CD4-positive, alpha-beta T cell (primary cell): Measurements from ENCODE around the gene BMAL2. TPM values are rescaled to one million over a fixed set of nuclear protein-coding genes. Genes with fewer than 3 reads are reported as not detected.

Source experiments
- ATAC-seq: fragments of 200-7000 bp; cut with Tn5 transposase; one replicate; pipeline ENCODE4 v1.10.0; 2022; ENCODE audit warnings: mild to moderate bottlenecking; ENCODE audit not compliant: poor library complexity
- CTCF ChIA-PET: fragments of 350-600 bp; sonication (Branson Sonifier 250); formaldehyde crosslinking; loops from one replicate; lab custom pipeline; 2021; ENCODE audit warnings: antibody characterized with exemption, inconsistent platforms; lab: Charles Lee
- POLR2A ChIA-PET: fragments of 350-600 bp; sonication (Branson Sonifier 250); formaldehyde crosslinking; loops from one replicate; lab custom pipeline; 2021; ENCODE audit warnings: antibody characterized with exemption, inconsistent platforms; lab: Charles Lee
- DNase-seq, 14 experiments: peaks; one replicate each; pipeline ENCODE4 v3.0.0-alpha.2; 2013 to 2020; ENCODE audit warnings: mixed read lengths in 2 of 14
- H3K27ac ChIP-seq, 2 donors: one replicate each; pipeline versions ENCODE4 v1.5.1 to v1.7.0; 2013; ENCODE audit warnings: low read length in 2 of 2, low read depth in 1 of 2, mild to moderate bottlenecking in 1 of 2
- H3K27me3 ChIP-seq, 2 experiments: 1 replicate in 1 of 2; 2 replicates in 1 of 2; pipeline versions ENCODE4 v1.6.1 to v1.7.0; 2013; ENCODE audit warnings: low read length in 2 of 2, control low read depth in 1 of 2, mild to moderate bottlenecking in 1 of 2, moderate library complexity in 1 of 2; ENCODE audit not compliant: insufficient read depth in 2 of 2, control insufficient read depth in 1 of 2
- H3K36me3 ChIP-seq: one replicate; pipeline ENCODE4 v1.6.1; 2013; ENCODE audit warnings: low read length, control low read depth; ENCODE audit not compliant: insufficient read depth
- H3K4me1 ChIP-seq: one replicate; pipeline ENCODE4 v1.6.1; 2013; ENCODE audit warnings: low read length, control low read depth; ENCODE audit not compliant: insufficient read depth
- H3K4me3 ChIP-seq: one replicate; pipeline ENCODE4 v1.5.1; 2013; ENCODE audit warnings: mild to moderate bottlenecking, low read length, moderate library complexity
- H3K9me3 ChIP-seq, 2 experiments: 1 replicate in 1 of 2; 2 replicates in 1 of 2; pipeline versions ENCODE4 v1.6.1 to v1.7.0; 2013; ENCODE audit warnings: low read length in 2 of 2, mild to moderate bottlenecking in 2 of 2, control low read depth in 1 of 2, moderate library complexity in 1 of 2; ENCODE audit not compliant: control insufficient read depth in 1 of 2, insufficient read depth in 1 of 2
- H3K27ac Mint-ChIP-seq: one replicate; pipeline ENCODE4 v1.8.0; 2020; ENCODE audit warnings: mixed read lengths
- H3K27me3 Mint-ChIP-seq: one replicate; pipeline ENCODE4 v1.8.0; 2021; ENCODE audit warnings: mixed read lengths
- H3K36me3 Mint-ChIP-seq: one replicate; pipeline ENCODE4 v1.8.0; 2021; ENCODE audit warnings: low read depth, mixed read lengths
- H3K4me1 Mint-ChIP-seq: one replicate; pipeline ENCODE4 v1.8.0; 2021; ENCODE audit warnings: low read depth, mixed read lengths
- H3K4me3 Mint-ChIP-seq: one replicate; pipeline ENCODE4 v1.8.0; 2020; ENCODE audit warnings: mild to moderate bottlenecking, mixed read lengths
- H3K9me3 Mint-ChIP-seq: one replicate; pipeline ENCODE4 v1.8.0; 2020; ENCODE audit warnings: mixed read lengths
- intact Hi-C, 2 experiments: fragments of 100-400 bp; cut with DNase I in 1 of 2; cut with micrococcal nuclease in 1 of 2; formaldehyde crosslinking; loops; one replicate each; pipeline versions ENCODE4 v1.15.1 to v1.9.0; 2023 to 2025; cut with DNase I, micrococcal nuclease
- total RNA-seq, 174 experiments: library from RNA in 2 of 174; stranded (reverse) in 2 of 174; gene quantifications; one replicate each; pipeline ENCODE4 v1.2.3 and lab custom pipeline; 2021 to 2026
- TF ChIP-seq, protein P1 (sequence below): fragments of 200-600 bp; IDR thresholded peaks from one replicate; pipeline ENCODE4 v1.8.0; 2022; ENCODE audit warnings: antibody characterized with exemption, mild to moderate bottlenecking

BMAL2 gene
- total RNA-seq, 2 experiments from 2014 or later: 0.16 to 0.17 TPM

DNA sequence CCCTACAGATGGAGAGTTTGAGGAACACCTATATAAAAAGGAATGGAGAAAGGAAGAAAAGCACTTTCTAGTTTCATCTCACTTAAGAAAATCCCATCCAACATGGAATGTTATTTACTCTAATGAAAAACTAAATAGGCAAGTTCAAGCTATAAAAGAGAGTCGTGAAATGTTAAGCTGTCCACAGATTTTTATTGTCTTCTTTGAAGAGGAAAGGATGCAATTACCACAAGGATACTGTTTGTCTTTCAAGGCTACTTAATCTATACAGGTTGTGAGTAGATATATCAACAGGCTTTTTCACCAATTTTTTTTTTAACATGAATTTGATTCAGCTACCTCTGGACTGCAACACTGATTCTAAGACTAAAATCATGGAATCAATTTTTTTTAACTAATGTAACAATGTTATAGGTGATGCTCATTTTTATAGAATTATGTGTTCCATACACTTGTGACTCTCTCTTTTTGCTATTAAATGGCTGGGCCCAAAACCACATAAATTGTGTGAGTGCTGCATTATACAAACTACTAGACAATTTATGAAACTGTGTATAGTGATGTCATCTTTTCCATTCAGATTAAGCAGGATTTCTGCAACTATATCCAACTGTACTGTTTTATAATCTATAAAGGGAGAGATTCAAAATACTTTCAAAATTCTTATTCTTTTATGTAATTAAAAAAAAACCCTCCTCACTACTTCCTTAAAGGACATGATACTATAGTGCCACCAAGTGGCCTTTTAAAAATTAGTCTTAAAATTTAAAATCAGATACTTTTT is 26.8 kb upstream of the BMAL2 start:
- H3K27me3 Mint-ChIP-seq: no peaks in the 10 kb centered on the region
- POLR2A ChIA-PET: interaction anchor here (0.7 to 2.2 kb wide), 6 partner anchors 12 to 473 kb away, joined by 3 to 7 read pairs (median 6); partner anchors contain the start of genes ITPR2, MED21 and TM7SF3
- Histone ChIP-seq H3K9me3 (no peaks in the 10 kb centered on the region), H3K27ac (no peak overlapping the region), H3K4me1 (no peaks in the 10 kb centered on the region), H3K36me3 (peaks cover 16% of the 10 kb centered on the region), H3K27me3 (no peaks in the 10 kb centered on the region), H3K4me3 (no peak overlapping the region)
- TF ChIP-seq, protein P1, sequence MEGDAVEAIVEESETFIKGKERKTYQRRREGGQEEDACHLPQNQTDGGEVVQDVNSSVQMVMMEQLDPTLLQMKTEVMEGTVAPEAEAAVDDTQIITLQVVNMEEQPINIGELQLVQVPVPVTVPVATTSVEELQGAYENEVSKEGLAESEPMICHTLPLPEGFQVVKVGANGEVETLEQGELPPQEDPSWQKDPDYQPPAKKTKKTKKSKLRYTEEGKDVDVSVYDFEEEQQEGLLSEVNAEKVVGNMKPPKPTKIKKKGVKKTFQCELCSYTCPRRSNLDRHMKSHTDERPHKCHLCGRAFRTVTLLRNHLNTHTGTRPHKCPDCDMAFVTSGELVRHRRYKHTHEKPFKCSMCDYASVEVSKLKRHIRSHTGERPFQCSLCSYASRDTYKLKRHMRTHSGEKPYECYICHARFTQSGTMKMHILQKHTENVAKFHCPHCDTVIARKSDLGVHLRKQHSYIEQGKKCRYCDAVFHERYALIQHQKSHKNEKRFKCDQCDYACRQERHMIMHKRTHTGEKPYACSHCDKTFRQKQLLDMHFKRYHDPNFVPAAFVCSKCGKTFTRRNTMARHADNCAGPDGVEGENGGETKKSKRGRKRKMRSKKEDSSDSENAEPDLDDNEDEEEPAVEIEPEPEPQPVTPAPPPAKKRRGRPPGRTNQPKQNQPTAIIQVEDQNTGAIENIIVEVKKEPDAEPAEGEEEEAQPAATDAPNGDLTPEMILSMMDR: peak; percentile 71
- CTCF ChIA-PET: interaction anchor here (0.6 to 2.8 kb wide), 15 partner anchors 9 to 1208 kb away, joined by 3 to 18 read pairs (median 5); partner anchors contain the start of gene TM7SF3
- intact Hi-C loops: loop anchor here (1.0 to 10.0 kb wide), 9 partner anchors 164 to 1839 kb away; partner anchors contain the start of genes BHLHE41 (in 1 of the 2), FAR2 (in 1 of the 2), FGFR1OP2 (in 1 of the 2) and INTS13 (in 1 of the 2)
- H3K9me3 Mint-ChIP-seq: no peaks in the 10 kb centered on the region
- H3K4me3 Mint-ChIP-seq: no peak overlapping the region
- H3K4me1 Mint-ChIP-seq: peaks cover 4% of the 10 kb centered on the region
- DNase-seq: peak in 3 of 14 experiments; percentile 52 to 59 (median 59)
- H3K27ac Mint-ChIP-seq: peak overlapping the region; percentile 67
- no peak for ATAC-seq
- H3K36me3 Mint-ChIP-seq: peaks cover 30% of the 10 kb centered on the region

GRCh38 chr12:27309293-27309994 is 23.2 kb upstream of the BMAL2 start:
- Histone ChIP-seq H3K36me3 (peaks cover 16% of the 10 kb centered on the region), H3K4me3 (no peak overlapping the region), H3K27ac (no peak overlapping the region), H3K27me3 (no peaks in the 10 kb centered on the region), H3K4me1 (no peaks in the 10 kb centered on the region), H3K9me3 (no peaks in the 10 kb centered on the region)
- H3K27me3 Mint-ChIP-seq: no peaks in the 10 kb centered on the region
- ATAC-seq (no peak), DNase-seq (no peak)
- intact Hi-C loops: loop anchor here (5.0 to 10.0 kb wide), 5 partner anchors 167 to 1835 kb away; partner anchors contain the start of genes BHLHE41 (in 1 of the 2), FAR2 (in 1 of the 2), FGFR1OP2 (in 1 of the 2) and INTS13 (in 1 of the 2)
- no peak overlapping the region for H3K27ac Mint-ChIP-seq
- POLR2A ChIA-PET: no interaction called here
- H3K9me3 Mint-ChIP-seq: no peaks in the 10 kb centered on the region
- H3K36me3 Mint-ChIP-seq: peaks cover 50% of the 10 kb centered on the region
- CTCF ChIA-PET: no interaction called here
- H3K4me1 Mint-ChIP-seq: peaks cover 4% of the 10 kb centered on the region
- TF ChIP-seq, protein P1: no peak
- H3K4me3 Mint-ChIP-seq: no peak overlapping the region

DNA sequence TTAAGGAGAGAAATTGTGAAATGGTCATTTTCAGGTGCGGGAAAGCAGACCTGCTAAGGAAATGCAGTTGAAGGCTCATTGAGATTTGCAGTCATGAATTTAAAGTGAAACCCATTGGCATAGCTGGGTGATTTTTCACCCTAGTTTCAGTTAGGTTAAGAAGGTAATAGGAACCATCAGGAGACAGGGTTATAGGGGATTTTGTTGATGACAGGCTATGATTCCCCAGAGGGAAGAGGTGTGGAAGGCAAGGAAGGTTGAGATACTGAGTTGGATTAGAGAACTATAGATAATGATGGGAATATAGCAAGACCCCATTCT is 22.7 kb upstream of the BMAL2 start:
- Histone ChIP-seq H3K27ac (no peak overlapping the region), H3K36me3 (peaks cover 17% of the 10 kb centered on the region), H3K27me3 (no peaks in the 10 kb centered on the region), H3K9me3 (no peaks in the 10 kb centered on the region), H3K4me3 (no peak overlapping the region), H3K4me1 (no peaks in the 10 kb centered on the region)
- ATAC-seq (no peak), DNase-seq (no peak)
- no peak overlapping the region for H3K4me3 Mint-ChIP-seq
- no peak overlapping the region for H3K27ac Mint-ChIP-seq
- CTCF ChIA-PET: no interaction called here
- TF ChIP-seq, protein P1: no peak
- intact Hi-C loops: loop anchor here (5.0 to 10.0 kb wide), 5 partner anchors 168 to 1835 kb away; partner anchors contain the start of genes BHLHE41 (in 1 of the 2), FAR2 (in 1 of the 2), FGFR1OP2 (in 1 of the 2) and INTS13 (in 1 of the 2)
- H3K9me3 Mint-ChIP-seq: no peaks in the 10 kb centered on the region
- H3K36me3 Mint-ChIP-seq: peaks cover 55% of the 10 kb centered on the region
- POLR2A ChIA-PET: no interaction called here
- H3K27me3 Mint-ChIP-seq: no peaks in the 10 kb centered on the region
- peaks cover 4% of the 10 kb centered on the region for H3K4me1 Mint-ChIP-seq
